Measurements from ENCODE around the gene TIMM22. TPM values are rescaled to one million over a fixed set of nuclear protein-coding genes. Genes with fewer than 3 reads are reported as not detected.
"Not testable (repeated sequence)": the region's sequence is repeated elsewhere in the genome, so short reads cannot be mapped to it uniquely, and the experiment has no call there.

TIMM22 gene
- total and polyA plus RNA-seq, 2 of the 4 experiments (the other 2 are of a cell fraction) = 12.7 to 12.9 TPM

DNA sequence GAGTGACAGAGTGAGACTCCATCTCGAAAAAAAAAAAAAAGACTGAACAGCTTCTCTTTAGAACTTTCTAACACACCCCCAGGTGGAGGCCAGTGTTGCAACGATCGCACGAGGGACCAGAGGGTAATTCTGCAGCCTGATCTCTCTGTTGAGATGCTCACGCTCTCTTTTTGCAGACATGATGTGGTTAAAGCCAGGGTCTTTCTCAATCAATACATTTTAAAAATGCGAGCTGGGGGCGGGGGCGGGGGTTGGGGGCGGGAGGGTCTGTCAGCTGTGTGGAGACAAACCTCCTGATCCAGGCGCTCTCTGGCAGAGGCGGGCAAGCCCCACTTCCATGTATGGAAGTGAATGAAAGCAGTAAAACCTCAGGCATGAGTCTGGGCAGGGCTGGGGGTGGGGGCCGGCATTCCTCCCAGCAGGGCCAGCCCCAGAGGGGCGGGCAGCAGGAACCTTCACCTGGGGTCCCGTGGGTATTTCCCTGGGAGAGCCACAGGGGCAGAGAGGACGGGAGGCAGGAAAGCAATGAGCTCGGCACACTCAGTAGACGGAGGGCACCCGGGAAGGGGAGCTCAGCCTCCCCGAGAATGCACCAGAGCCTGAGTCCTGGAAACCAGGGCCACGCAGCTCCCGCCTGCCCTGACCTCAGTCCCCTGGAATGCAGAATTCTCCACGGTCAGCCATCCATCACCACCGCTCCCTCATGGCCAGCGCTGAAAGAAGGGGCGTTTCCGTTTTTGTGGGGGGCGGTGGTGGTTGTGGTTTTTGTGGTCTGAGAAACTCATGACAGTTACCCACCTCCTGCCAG is 45.4 kb upstream of the TIMM22 start (continued):
- no peak for TF ChIP-seq USF2 (IDR thresholded peaks at IDR 0.05; ENCODE audit: low read depth, low read length)

GRCh38 chr17:952592-952991 is 44.3 kb upstream of the TIMM22 start:
- Histone ChIP-seq H2BK15ac (ENCODE audit: low read depth, low read length) (peak overlapping the region; percentile 34; the same call in 1 of the 3 replicates), H3K9me1 (ENCODE audit: insufficient read depth, low read length) (peaks cover 15% of the 10 kb centered on the region), H4K8ac (ENCODE audit: low read depth in 2 of 2, low read length in 2 of 2) (peak overlapping the region in 1 of 2 experiments; percentile 47; a peak in 1 of 4 replicates), H3K4me1 (ENCODE audit: control insufficient read depth, insufficient read depth, low read length) (peaks cover 22% of the 10 kb centered on the region), H2BK120ac (ENCODE audit: low read depth, low read length) (peak overlapping the region; percentile 20; the same call in 1 of the 2 replicates), H4K91ac (ENCODE audit: insufficient read depth, low read depth, low read length) (peak overlapping the region; percentile 44; the same call in 1 of the 2 replicates), H4K20me1 (ENCODE audit: insufficient read depth, low read length) (peaks cover 33% of the 10 kb centered on the region), H3K79me1 (ENCODE audit: low read depth in 1 of 2, low read length in 2 of 2) (peaks cover 29 to 61% of the 10 kb centered on the region in 2 experiments), H2BK20ac (ENCODE audit: low read depth, low read length) (peak overlapping the region; percentile 20; the same call in 1 of the 2 replicates), H2AK9ac (replicated peaks; ENCODE audit: low read depth, low read length, poor library complexity) (peak overlapping the region; percentile 11), H3K4ac (ENCODE audit: low read depth, low read length) (peak overlapping the region; percentile 37; the same call in 1 of the 2 replicates), H2AK5ac (ENCODE audit: low read depth, low read length) (peak overlapping the region; percentile 93)
- H3K27ac ChIP-seq (ENCODE audit: insufficient read depth, low read length); H3K9ac ChIP-seq (ENCODE audit: low read depth, low read length); H3K9me3 ChIP-seq (ENCODE audit: control insufficient read depth, insufficient read depth, low read length); H3K18ac ChIP-seq (ENCODE audit: low read depth, low read length); H3K36me3 ChIP-seq (ENCODE audit: control insufficient read depth, insufficient read depth, low read length); H3K56ac ChIP-seq (ENCODE audit: extremely low read depth, insufficient read depth, low read length); BruUV-seq (replicated peaks); intact Hi-C loops (cut with micrococcal nuclease); H3K23ac ChIP-seq (ENCODE audit: low read depth, low read length); H3K27me3 ChIP-seq (ENCODE audit: control insufficient read depth, insufficient read depth, low read length); H2AFZ ChIP-seq (replicated peaks; ENCODE audit: low read length, poor library complexity); CTCF ChIA-PET; H3K4me3 ChIP-seq (ENCODE audit: insufficient read depth, low read depth, low read length); H4K5ac ChIP-seq (ENCODE audit: low read depth, low read length); dilution Hi-C loops (cut with HindIII; ENCODE audit: low sequenced_read_pairs, unreplicated experiment); POLR2A ChIA-PET (ENCODE audit: unreplicated experiment); DNase-seq; H3K14ac ChIP-seq (replicated peaks; ENCODE audit: low read depth, low read length); in situ Hi-C loops (cut with MboI; ENCODE audit: low sequenced_read_pairs); H2BK5ac ChIP-seq (ENCODE audit: low read depth, low read length, poor library complexity, severe bottlenecking); H3K4me2 ChIP-seq (ENCODE audit: low read depth, low read length); ATAC-seq (ENCODE audit: low read depth): not testable (repeated sequence)
- WGBS, 2 experiments (ENCODE audit: extremely low coverage in 2 of 2, insufficient read length in 1 of 2) = 95% methylated on average over 7 of the region's 18 CpGs; no CpG with 5 or more reads in 1 of the 2 experiments
